HepG2 (cell line): ENCODE measurements around the gene TOM1L2. TPM values are rescaled to one million over a fixed set of nuclear protein-coding genes. Genes with fewer than 3 reads are reported as not detected.

ENCODE experiments used
- ATAC-seq: fragments of 200-7000 bp; cut with Tn5 transposase; 3 replicates; pipeline ENCODE4 v1.9.1; 2020; ENCODE audit warnings: mild to moderate bottlenecking, moderate library complexity
- BruUV-seq: library from RNA; stranded (reverse); fragments of 400-500 nt; replicated peaks from 2 replicates; lab custom pipeline; 2021; lab: Mats Ljungman, UMichigan
- CTCF ChIA-PET: fragments of 300-600 bp; formaldehyde crosslinking; extraction: SDS; loops from one replicate; lab custom pipeline; 2021; ENCODE audit warnings: low total read pairs, inconsistent platforms, low intra/inter-chr PET ratio; lab: Yijun Ruan, JAX
- POLR2A ChIA-PET: fragments of 350-600 bp; sonication (Branson Sonifier 250); formaldehyde crosslinking; loops from one replicate; lab custom pipeline; 2020; ENCODE audit warnings: antibody characterized with exemption, inconsistent platforms; lab: Yijun Ruan, JAX
- DNase-seq: peaks from one replicate; pipeline ENCODE4 v3.0.0-alpha.2; 2015; ENCODE audit warnings: low spot score
- FAIRE-seq: peaks from 3 replicates; lab custom pipeline; 2011; peaks lifted over from hg19 to GRCh38; lab: Jason Lieb, UNC
- H2AFZ ChIP-seq: one replicate; pipeline ENCODE4 v1.6.1; 2011; ENCODE audit warnings: low read length, inconsistent platforms
- H3K27ac ChIP-seq: fragments of 300-600 bp; 3 replicates; pipeline ENCODE4 v1.8.0; 2011; ENCODE audit warnings: mixed run types, mild to moderate bottlenecking, mixed read lengths, low read length, inconsistent platforms; ENCODE audit not compliant: insufficient read depth; ENCODE audit errors: extremely low read length
- H3K27me3 ChIP-seq, 2 experiments: fragments of 200-600 bp in 1 of 2; 2 replicates in 1 of 2; 3 replicates in 1 of 2; pipeline versions ENCODE4 v1.6.0 to v1.8.0; 2011; ENCODE audit warnings: low read length in 2 of 2, mild to moderate bottlenecking in 2 of 2, moderate library complexity in 2 of 2, inconsistent platforms in 1 of 2; ENCODE audit not compliant: insufficient read depth in 2 of 2, control insufficient read depth in 1 of 2
- H3K36me3 ChIP-seq, 2 experiments: fragments of 200-600 bp in 1 of 2; replicated peaks in 1 of 2; 2 replicates in 1 of 2; 3 replicates in 1 of 2; pipeline versions ENCODE4 v1.5.1 to v1.8.0; 2011; ENCODE audit warnings: low read length in 2 of 2, inconsistent platforms in 1 of 2; ENCODE audit not compliant: insufficient read depth in 2 of 2, control insufficient read depth in 1 of 2
- H3K4me1 ChIP-seq: 2 replicates; pipeline ENCODE4 v1.5.1; 2012; ENCODE audit warnings: low read length, inconsistent platforms; ENCODE audit not compliant: insufficient read depth
- H3K4me2 ChIP-seq: 2 replicates; pipeline ENCODE4 v1.6.0; 2011; ENCODE audit warnings: low read depth, low read length, inconsistent platforms
- H3K4me3 ChIP-seq, 3 experiments: fragments of 200-600 bp in 1 of 3; sonication (generic), shearing (Covaris generic) in 1 of 3; replicated peaks in 1 of 3; 2 replicates each; pipeline ENCODE4 v1.5.1; 2011 to 2016; ENCODE audit warnings: low read length in 3 of 3, inconsistent platforms in 2 of 3, low read depth in 2 of 3, mild to moderate bottlenecking in 2 of 3, control low read depth in 1 of 3, mixed read lengths in 1 of 3; ENCODE audit not compliant: insufficient read depth in 1 of 3
- H3K79me2 ChIP-seq: one replicate; pipeline ENCODE4 v1.6.1; 2011; ENCODE audit warnings: low read length, inconsistent platforms; ENCODE audit not compliant: insufficient read depth
- H3K9ac ChIP-seq: 2 replicates; pipeline ENCODE4 v1.6.0; 2011; ENCODE audit warnings: mild to moderate bottlenecking, low read depth, low read length, inconsistent platforms; ENCODE audit not compliant: insufficient read depth
- H3K9me3 ChIP-seq: 2 replicates; pipeline ENCODE4 v1.5.1; 2012; ENCODE audit warnings: mild to moderate bottlenecking, low read length
- H4K20me1 ChIP-seq: 2 replicates; pipeline ENCODE4 v1.6.0; 2011; ENCODE audit warnings: inconsistent platforms, mild to moderate bottlenecking, low read length, moderate library complexity; ENCODE audit not compliant: insufficient read depth
- AFF4 ChIP-seq: sonication (generic); formaldehyde crosslinking; IDR thresholded peaks from 2 replicates; pipeline ENCODE4 v1.4.0; 2020; ENCODE audit warnings: missing genetic modification reagents
- ATF1 ChIP-seq: IDR thresholded peaks from 2 replicates; pipeline ENCODE4 v1.6.1; 2016; ENCODE audit warnings: mild to moderate bottlenecking, control low read depth
- CEBPB ChIP-seq: IDR thresholded peaks from 2 replicates; pipeline ENCODE4 v1.6.1; 2011; ENCODE audit warnings: low read depth, low read length, improper control_type of control experiment, borderline replicate concordance
- CREB1 ChIP-seq, 2 experiments: fragments of 450-650 bp in 1 of 2; IDR thresholded peaks; 2 replicates each; pipeline ENCODE4 v1.6.1; 2016 to 2017; ENCODE audit warnings: control low read depth in 1 of 2, mild to moderate bottlenecking in 1 of 2, missing compliant biosample characterization in 1 of 2, missing genetic modification characterization in 1 of 2
- DPF2 ChIP-seq: sonication (generic); formaldehyde crosslinking; IDR thresholded peaks from 2 replicates; pipeline ENCODE4 v1.4.0; 2020; ENCODE audit warnings: mild to moderate bottlenecking, low read depth, missing genetic modification reagents, borderline replicate concordance
- FOXK2 ChIP-seq: fragments of 450-650 bp; IDR thresholded peaks from 2 replicates; pipeline ENCODE4 v1.6.1; 2016
- FOXO1 ChIP-seq: sonication (generic); formaldehyde crosslinking; IDR thresholded peaks from 2 replicates; pipeline ENCODE4 v1.4.0; 2020; ENCODE audit warnings: missing genetic modification reagents
- IRX3 ChIP-seq: sonication (generic); formaldehyde crosslinking; IDR thresholded peaks from 2 replicates; pipeline ENCODE4 v1.8.1; 2023; ENCODE audit warnings: mild to moderate bottlenecking, low read depth, missing genetic modification reagents, borderline replicate concordance
- MTF1 ChIP-seq: sonication (generic); formaldehyde crosslinking; IDR thresholded peaks from 2 replicates; pipeline ENCODE4 v1.5.0; 2020; ENCODE audit warnings: missing genetic modification reagents
- NCOA5 ChIP-seq: sonication (generic); formaldehyde crosslinking; IDR thresholded peaks from 2 replicates; pipeline ENCODE4 v1.4.0; 2020; ENCODE audit warnings: missing genetic modification reagents
- TFAP4 ChIP-seq: sonication (generic); IDR thresholded peaks from 2 replicates; pipeline ENCODE4 v1.6.1; 2016; ENCODE audit warnings: low read depth, borderline replicate concordance
- ZFY ChIP-seq: sonication (generic); formaldehyde crosslinking; IDR thresholded peaks from 2 replicates; pipeline ENCODE4 v1.4.0; 2020; ENCODE audit warnings: missing genetic modification reagents
- ZNF350 ChIP-seq: sonication (generic); formaldehyde crosslinking; IDR thresholded peaks from 2 replicates; pipeline ENCODE4 v1.4.0; 2020; ENCODE audit warnings: mild to moderate bottlenecking, low read depth, missing genetic modification reagents, borderline replicate concordance
- ZNF503 ChIP-seq: sonication (generic); formaldehyde crosslinking; IDR thresholded peaks from 2 replicates; pipeline ENCODE4 v1.4.0; 2020; ENCODE audit warnings: missing genetic modification reagents
- ZNF557 ChIP-seq: sonication (generic); formaldehyde crosslinking; IDR thresholded peaks from 2 replicates; pipeline ENCODE4 v1.4.0; 2020; ENCODE audit warnings: missing genetic modification reagents
- ZNF562 ChIP-seq: sonication (generic); formaldehyde crosslinking; IDR thresholded peaks from 2 replicates; pipeline ENCODE4 v1.8.0; 2022; ENCODE audit warnings: missing genetic modification reagents, borderline replicate concordance
- ZNF605 ChIP-seq: sonication (generic); formaldehyde crosslinking; IDR thresholded peaks from 2 replicates; pipeline ENCODE4 v1.8.0; 2022; ENCODE audit warnings: mild to moderate bottlenecking, missing genetic modification reagents
- WGBS: methylation state at CpG from one replicate; pipeline ENCODE4 v1.1.6; 2017; ENCODE audit warnings: low lambda C conversion rate; 5-methylcytosine and 5-hydroxymethylcytosine counted together
- in situ Hi-C: cut with HindIII; loops from 2 replicates; pipeline ENCODE4 v1.10.0; 2017; ENCODE audit warnings: low pct_unique_long_range_greater_than_20kb; ENCODE audit not compliant: extremely low pct_ligation_motif_present
- intact Hi-C: fragments of 100-400 bp; cut with micrococcal nuclease; formaldehyde crosslinking; loops from one replicate; pipeline ENCODE4 v1.10.0; 2022; ENCODE audit not compliant: unreplicated experiment
- polyA plus RNA-seq, 8 experiments: library from polyadenylated mRNA; depleted of rRNA in 3 of 8; stranded (reverse) in 7 of 8; unstranded in 1 of 8; fragments of >200 nt; fragmentation: Illumina TruSeq in 4 of 8; extraction: Trizol in 4 of 8; gene quantifications; 2 replicates each; pipeline versions ENCODE4 v1.2.1 to v1.2.3, GENCODE V29; 2011 to 2016; ENCODE audit warnings: low read depth in 4 of 8, missing spikeins in 1 of 8, mixed read lengths in 1 of 8; ENCODE audit not compliant: insufficient read depth in 1 of 8
- total RNA-seq, 5 experiments: library from RNA; depleted of rRNA; stranded (reverse); fragments of >200 nt; fragmentation: Illumina TruSeq; extraction: Trizol; gene quantifications; 2 replicates each; pipeline ENCODE4 v1.2.3, GENCODE V29; 2016; ENCODE audit warnings: low read depth in 1 of 5

Gene TOM1L2
- total and polyA plus RNA-seq, 2 of the 13 experiments (the other 11 are each of a cell fraction or from before 2014, with no cell fraction given) = 4.7 to 7.4 TPM

- in situ Hi-C loops = no loop called here
- WGBS = 79% methylated on average over 5 of the region's 5 CpGs
- no peak for DNase-seq
- intact Hi-C loops = no loop called here
- TF ChIP-seq TFAP4 = no peak
- no peak for TF ChIP-seq ZFY
- no peak for TF ChIP-seq ATF1 (CRISPR knock-in tag)
- TF ChIP-seq ZNF562 (CRISPR knock-in tag) = no peak
- no peak for TF ChIP-seq FOXO1 (CRISPR knock-in tag)
- TF ChIP-seq FOXK2 = no peak
- no peak for TF ChIP-seq NCOA5 (CRISPR knock-in tag)
- TF ChIP-seq ZNF605 = no peak
- no peak for TF ChIP-seq IRX3 (CRISPR knock-in tag)
- no peak for TF ChIP-seq AFF4 (CRISPR knock-in tag)
- TF ChIP-seq MTF1 (CRISPR knock-in tag) = no peak
- TF ChIP-seq ZNF503 (CRISPR knock-in tag) = no peak
- TF ChIP-seq CREB1 (IDR thresholded peaks at IDR 0.05) = no peak
- TF ChIP-seq CREB1 (CRISPR knock-in tag; IDR thresholded peaks at IDR 0.05) = no peak
- no peak for TF ChIP-seq ZNF557
- TF ChIP-seq DPF2 = no peak
- TF ChIP-seq ZNF350 (CRISPR knock-in tag) = no peak
- TF ChIP-seq CEBPB = no peak
- H4K20me1 ChIP-seq = no peaks in the 10 kb centered on the region
- CTCF ChIA-PET = no interaction called here
- no peaks in the 10 kb centered on the region for H3K79me2 ChIP-seq
- no peaks in the 10 kb centered on the region for H3K36me3 ChIP-seq
- ATAC-seq = no peak
- H2AFZ ChIP-seq = no peak overlapping the region
- no peak overlapping the region for H3K27ac ChIP-seq
- H3K4me3 ChIP-seq = no peak overlapping the region
- no peak for FAIRE-seq
- no peaks in the 10 kb centered on the region for H3K4me1 ChIP-seq
- no peaks in the 10 kb centered on the region for H3K9me3 ChIP-seq
- H3K4me2 ChIP-seq = no peak overlapping the region
- POLR2A ChIA-PET = no interaction called here
- no peaks in the 10 kb centered on the region for H3K27me3 ChIP-seq
- no peak overlapping the region for H3K9ac ChIP-seq
- BruUV-seq = no TSS peak
These were observed 20.7 kb downstream of the TOM1L2 start for GRCh38 chr17:17951524-17951923.
